Prostate gland (tissue), 2 donors: ENCODE results near the gene EMC9.

Experiments used
- POLR2A ChIP-seq: fragments of 450-650 bp; IDR thresholded peaks from one replicate; pipeline ENCODE4 v1.6.1; 2016; ENCODE audit warnings: antibody characterized with exemption, mild to moderate bottlenecking
- POLR2AphosphoS5 ChIP-seq: sonication (generic); formaldehyde crosslinking; IDR thresholded peaks from one replicate; pipeline ENCODE4 v1.6.1; 2017; ENCODE audit warnings: antibody characterized with exemption
- TF ChIP-seq, protein P1 (sequence below), 4 experiments: fragments of 200-600 bp in 2 of 4; fragments of 450-650 bp in 2 of 4; sonication (generic) in 2 of 4; IDR thresholded peaks; 1 replicate in 3 of 4; 2 replicates in 1 of 4; pipeline ENCODE4 v1.5.1; 2016 to 2019; ENCODE audit warnings: antibody characterized with exemption in 4 of 4, mild to moderate bottlenecking in 2 of 4, moderate library complexity in 2 of 4

DNA sequence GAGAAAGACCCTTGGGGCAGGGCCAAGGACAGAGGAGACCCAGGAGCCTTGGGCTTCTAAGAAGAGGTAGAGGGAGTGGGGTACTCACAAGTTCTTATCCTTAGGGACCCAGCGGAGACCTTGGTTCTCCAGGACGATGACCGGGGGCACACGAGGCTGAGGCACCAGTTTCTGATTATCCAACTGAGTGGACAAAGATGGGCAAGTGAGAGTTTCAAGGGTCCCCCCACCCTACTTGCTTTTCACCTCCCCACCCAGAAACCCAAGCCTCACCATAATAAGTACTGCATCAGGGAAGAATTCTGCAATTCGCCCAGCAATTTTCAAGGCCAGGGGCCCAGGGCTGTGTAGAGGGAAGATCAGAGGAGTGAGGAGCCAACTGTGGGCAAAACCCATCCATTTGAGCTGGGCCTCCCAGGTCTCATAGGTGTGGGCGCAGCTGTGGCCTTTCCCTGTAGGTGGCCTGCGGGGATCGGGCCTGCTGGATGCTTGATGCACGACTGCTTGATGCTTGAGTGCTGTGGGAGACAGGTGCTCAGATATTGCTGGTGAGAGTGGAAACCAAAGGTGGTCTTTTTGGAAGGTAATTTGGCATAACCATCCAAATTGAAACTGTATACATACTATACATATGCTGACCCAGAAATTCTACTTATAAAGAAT, 2.0 kb downstream of the EMC9 start:
- TF ChIP-seq, protein P1, sequence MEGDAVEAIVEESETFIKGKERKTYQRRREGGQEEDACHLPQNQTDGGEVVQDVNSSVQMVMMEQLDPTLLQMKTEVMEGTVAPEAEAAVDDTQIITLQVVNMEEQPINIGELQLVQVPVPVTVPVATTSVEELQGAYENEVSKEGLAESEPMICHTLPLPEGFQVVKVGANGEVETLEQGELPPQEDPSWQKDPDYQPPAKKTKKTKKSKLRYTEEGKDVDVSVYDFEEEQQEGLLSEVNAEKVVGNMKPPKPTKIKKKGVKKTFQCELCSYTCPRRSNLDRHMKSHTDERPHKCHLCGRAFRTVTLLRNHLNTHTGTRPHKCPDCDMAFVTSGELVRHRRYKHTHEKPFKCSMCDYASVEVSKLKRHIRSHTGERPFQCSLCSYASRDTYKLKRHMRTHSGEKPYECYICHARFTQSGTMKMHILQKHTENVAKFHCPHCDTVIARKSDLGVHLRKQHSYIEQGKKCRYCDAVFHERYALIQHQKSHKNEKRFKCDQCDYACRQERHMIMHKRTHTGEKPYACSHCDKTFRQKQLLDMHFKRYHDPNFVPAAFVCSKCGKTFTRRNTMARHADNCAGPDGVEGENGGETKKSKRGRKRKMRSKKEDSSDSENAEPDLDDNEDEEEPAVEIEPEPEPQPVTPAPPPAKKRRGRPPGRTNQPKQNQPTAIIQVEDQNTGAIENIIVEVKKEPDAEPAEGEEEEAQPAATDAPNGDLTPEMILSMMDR (IDR thresholded peaks at IDR 0.05), result no peak
- no peak for TF ChIP-seq POLR2AphosphoS5
- TF ChIP-seq POLR2A, result no peak
